Body of pancreas (tissue), 4 donors: ENCODE results near the gene RAB8B.

Experiments used
- CTCF ChIP-seq, 7 experiments: fragments of 450-650 bp in 4 of 7; fragments of 200-600 bp in 3 of 7; sonication (generic) in 3 of 7; IDR thresholded peaks; one replicate each; pipeline ENCODE4 v1.5.1; 2016 to 2019; ENCODE audit warnings: antibody characterized with exemption in 7 of 7
- POLR2A ChIP-seq, 3 donors: fragments of 450-650 bp; IDR thresholded peaks; one replicate each; pipeline ENCODE4 v1.6.1; 2016; ENCODE audit warnings: antibody characterized with exemption in 3 of 3, mild to moderate bottlenecking in 2 of 3

DNA sequence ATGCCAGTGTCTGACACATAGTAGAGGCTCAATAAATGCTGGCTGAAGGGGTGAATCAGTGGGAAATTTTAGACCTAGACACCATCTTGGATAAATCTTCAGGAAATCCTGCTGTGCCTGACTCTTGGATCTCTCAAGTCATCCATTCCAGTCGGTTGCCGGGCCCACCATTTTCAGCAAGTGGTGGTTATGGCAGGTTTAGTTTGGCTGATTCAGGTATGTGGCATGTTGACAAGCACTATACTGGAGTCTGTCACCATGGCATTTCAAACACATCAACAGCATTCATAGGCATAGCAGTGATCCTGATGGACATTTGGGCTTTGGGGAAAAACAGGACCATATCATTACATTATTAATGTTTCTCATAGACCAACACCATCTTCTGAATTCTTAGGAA lies 62.3 kb downstream of the RAB8B start:
- no peak for TF ChIP-seq CTCF (IDR thresholded peaks at IDR 0.05)
- TF ChIP-seq POLR2A (IDR thresholded peaks at IDR 0.05): no peak
